ENCODE measurements around the gene TMEM143. TPM values are rescaled to one million over a fixed set of nuclear protein-coding genes. Genes with fewer than 3 reads are reported as not detected.

The TMEM143 gene
- total and polyA plus RNA-seq, 10 of the 15 experiments (the other 5 are each of a cell fraction or from before 2014, with no cell fraction given), result 1.5 to 19.5 (median 10.1) TPM

DNA sequence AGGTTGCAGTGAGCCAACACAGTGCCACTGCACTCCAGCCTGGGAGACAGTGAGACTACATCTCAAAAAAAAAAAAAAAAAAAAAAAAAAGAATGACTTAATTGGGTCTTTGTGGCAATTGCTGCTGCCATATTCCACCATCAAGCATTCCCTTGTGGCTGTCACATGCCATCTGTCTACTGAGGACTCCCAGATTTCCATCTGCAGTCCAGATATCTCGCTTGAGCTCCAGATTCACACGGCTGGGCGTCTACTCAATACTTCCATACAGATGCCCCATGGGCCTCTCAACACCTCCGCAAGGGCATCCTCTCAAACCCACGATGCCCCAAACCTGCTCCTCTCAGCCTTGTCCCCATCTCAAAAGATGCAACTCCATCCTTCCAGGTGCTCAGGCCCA, 12.9 kb downstream of the TMEM143 start:
- no peaks in the 10 kb centered on the region for H3K79me2 ChIP-seq (ENCODE audit: control insufficient read depth, insufficient read depth, low read length)
- no peak overlapping the region for H2AFZ ChIP-seq (ENCODE audit: control insufficient read depth, low read depth, low read length)
- H3K4me2 ChIP-seq (ENCODE audit: control insufficient read depth, insufficient read depth), result no peak overlapping the region
- ChIA-PET CTCF (interaction anchor here (0.6 to 3.3 kb wide), 9 partner anchors 9 to 258 kb away, joined by 3 to 21 read pairs (median 4); partner anchors contain the start of genes KDELR1, SYNGR4 and TMEM143), SMC1A (ENCODE audit: uncharacterized antibody, unreplicated experiment) (interaction anchor here (1.0 to 1.3 kb wide), 3 partner anchors 10 to 234 kb away, joined by 3 to 8 read pairs (median 4); no protein-coding TSS in a partner anchor), RAD21 (ENCODE audit: unreplicated experiment) (interaction anchor here (0.7 to 1.3 kb wide), 6 partner anchors 12 to 258 kb away, joined by 3 to 10 read pairs (median 4); partner anchors contain the start of genes SYNGR4 and TMEM143), POLR2A (interaction anchor here (1.6 kb wide), 1 partner anchor 13 kb away, joined by 6 read pairs; the partner anchor contains the start of genes SYNGR4 and TMEM143)
- H4K20me1 ChIP-seq (ENCODE audit: control insufficient read depth, insufficient read depth), result no peaks in the 10 kb centered on the region
- no peaks in the 10 kb centered on the region; a peak in 1 of 4 replicates for H3K36me3 ChIP-seq (ENCODE audit: control insufficient read depth in 2 of 2, insufficient read depth in 2 of 2, low read length in 1 of 2)
- intact Hi-C loops (cut with micrococcal nuclease; ENCODE audit: unreplicated experiment) (loop anchor here (1.0 to 2.0 kb wide), 2 partner anchors 94 to 234 kb away; partner anchors contain the start of gene GRWD1), in situ Hi-C loops (cut with MboI) (no loop called here)
- ATAC-seq, result no peak; the same call in 2 of the 3 replicates
- H3K9me3 ChIP-seq (replicated peaks; ENCODE audit: control insufficient read depth, insufficient read depth, low read length), result no peaks in the 10 kb centered on the region
- H3K4me1 ChIP-seq (ENCODE audit: control insufficient read depth, insufficient read depth, low read length), result no peaks in the 10 kb centered on the region
- FAIRE-seq, result no peak
- H3K27me3 ChIP-seq (replicated peaks in 1 of 2; ENCODE audit: control insufficient read depth in 2 of 2, insufficient read depth in 2 of 2, low read length in 1 of 2), result no peaks in the 10 kb centered on the region
- WGBS (ENCODE audit: insufficient coverage, insufficient replicate concordance, low lambda C conversion rate, missing lambda C conversion rate), result 70% methylated on average over 5 of the region's 5 CpGs
- TF ChIP-seq NRF1 (conservative IDR thresholded peaks at IDR 0.05; ENCODE audit: low read depth, low read length) (no peak), CBX5 (IDR thresholded peaks at IDR 0.05; ENCODE audit: low read depth) (no peak), STAT3 (IDR thresholded peaks at IDR 0.05; ENCODE audit: low read depth, low read length) (no peak), CEBPB (IDR thresholded peaks at IDR 0.05; ENCODE audit: borderline replicate concordance in 1 of 2, low read depth in 2 of 2, low read length in 2 of 2) (no peak), ZNF207 (IDR thresholded peaks at IDR 0.05; ENCODE audit: borderline replicate concordance) (no peak), SRF (IDR thresholded peaks at IDR 0.05; ENCODE audit: low read depth in 2 of 2, low read length in 2 of 2) (no peak), EZH2 (IDR thresholded peaks at IDR 0.05; ENCODE audit: borderline replicate concordance, control insufficient read depth, low read depth, low read length) (no peak)
- H3K27ac ChIP-seq (ENCODE audit: control insufficient read depth, insufficient read depth), result no peak overlapping the region
- DNase-seq (ENCODE audit: low read depth, low spot score), result no peak
- H3K4me3 ChIP-seq, result no peak overlapping the region
- BruUV-seq (replicated peaks), result no TSS peak
- no peak overlapping the region for H3K9ac ChIP-seq (ENCODE audit: control insufficient read depth, insufficient read depth, low read length)

- in situ Hi-C loops (cut with MboI), result no loop called here
- H3K4me3 ChIP-seq, result no peak overlapping the region
- no TSS peak for BruUV-seq (replicated peaks)
- ChIA-PET SMC1A (ENCODE audit: uncharacterized antibody, unreplicated experiment) (no interaction called here), POLR2A (no interaction called here), RAD21 (ENCODE audit: unreplicated experiment) (no interaction called here), CTCF (interaction anchor here (1.5 kb wide), 1 partner anchor 43 kb away, joined by 5 read pairs; the partner anchor contains the start of gene KDELR1)
- no peak overlapping the region for H2AFZ ChIP-seq (ENCODE audit: control insufficient read depth, low read depth, low read length)
- H3K9me3 ChIP-seq (replicated peaks; ENCODE audit: control insufficient read depth, insufficient read depth, low read length), result no peaks in the 10 kb centered on the region
- no peak for DNase-seq (ENCODE audit: low read depth, low spot score)
- 87% methylated on average over 7 of the region's 7 CpGs for WGBS (ENCODE audit: insufficient coverage, insufficient replicate concordance, low lambda C conversion rate, missing lambda C conversion rate)
- no peaks in the 10 kb centered on the region; a peak in 1 of 4 replicates for H3K36me3 ChIP-seq (ENCODE audit: control insufficient read depth in 2 of 2, insufficient read depth in 2 of 2, low read length in 1 of 2)
- no peak for FAIRE-seq
- no peaks in the 10 kb centered on the region for H3K4me1 ChIP-seq (ENCODE audit: control insufficient read depth, insufficient read depth, low read length)
- no peaks in the 10 kb centered on the region for H3K27me3 ChIP-seq (replicated peaks in 1 of 2; ENCODE audit: control insufficient read depth in 2 of 2, insufficient read depth in 2 of 2, low read length in 1 of 2)
- H3K4me2 ChIP-seq (ENCODE audit: control insufficient read depth, insufficient read depth), result no peak overlapping the region
- no peak for ATAC-seq
- H3K79me2 ChIP-seq (ENCODE audit: control insufficient read depth, insufficient read depth, low read length), result no peaks in the 10 kb centered on the region
- H3K9ac ChIP-seq (ENCODE audit: control insufficient read depth, insufficient read depth, low read length), result no peak overlapping the region
- intact Hi-C loops (cut with micrococcal nuclease; ENCODE audit: unreplicated experiment), result no loop called here
- no peak overlapping the region for H3K27ac ChIP-seq (ENCODE audit: control insufficient read depth, insufficient read depth)
- H4K20me1 ChIP-seq (ENCODE audit: control insufficient read depth, insufficient read depth), result no peaks in the 10 kb centered on the region
- TF ChIP-seq ZNF687 (IDR thresholded peaks at IDR 0.05) (no peak), EP300 (IDR thresholded peaks at IDR 0.05; ENCODE audit: borderline replicate concordance in 1 of 2, control insufficient read depth in 1 of 2, low read depth in 2 of 2, low read length in 2 of 2) (no peak), ZNF207 (IDR thresholded peaks at IDR 0.05; ENCODE audit: borderline replicate concordance) (no peak), IKZF1 (conservative IDR thresholded peaks at IDR 0.05) (no peak), IRF4 (IDR thresholded peaks at IDR 0.05; ENCODE audit: low read depth, low read length) (no peak), GABPA (IDR thresholded peaks at IDR 0.05; ENCODE audit: low read depth) (no peak), ATF7 (IDR thresholded peaks at IDR 0.05; ENCODE audit: low read depth) (no peak), RAD21 (IDR thresholded peaks at IDR 0.05; ENCODE audit: insufficient read depth, low read depth, low read length) (no peak)
Measured at GRCh38 chr19:48348737-48349136, 15.0 kb downstream of the TMEM143 start.

Data from GM12878 (cell line).